NCI-H510A (cell line): ENCODE results near the gene ECHS1.
A peak's percentile ranks its signal among the peaks of the same experiment; 100 is the strongest.
"Not testable (repeated sequence)": the region's sequence is repeated elsewhere in the genome, so short reads cannot be mapped to it uniquely, and the experiment has no call there.

Experiments
- DNase-seq: peaks from one replicate; lab custom pipeline; 2025; lab: John Stamatoyannopoulos, UW

ECHS1 gene

DNA sequence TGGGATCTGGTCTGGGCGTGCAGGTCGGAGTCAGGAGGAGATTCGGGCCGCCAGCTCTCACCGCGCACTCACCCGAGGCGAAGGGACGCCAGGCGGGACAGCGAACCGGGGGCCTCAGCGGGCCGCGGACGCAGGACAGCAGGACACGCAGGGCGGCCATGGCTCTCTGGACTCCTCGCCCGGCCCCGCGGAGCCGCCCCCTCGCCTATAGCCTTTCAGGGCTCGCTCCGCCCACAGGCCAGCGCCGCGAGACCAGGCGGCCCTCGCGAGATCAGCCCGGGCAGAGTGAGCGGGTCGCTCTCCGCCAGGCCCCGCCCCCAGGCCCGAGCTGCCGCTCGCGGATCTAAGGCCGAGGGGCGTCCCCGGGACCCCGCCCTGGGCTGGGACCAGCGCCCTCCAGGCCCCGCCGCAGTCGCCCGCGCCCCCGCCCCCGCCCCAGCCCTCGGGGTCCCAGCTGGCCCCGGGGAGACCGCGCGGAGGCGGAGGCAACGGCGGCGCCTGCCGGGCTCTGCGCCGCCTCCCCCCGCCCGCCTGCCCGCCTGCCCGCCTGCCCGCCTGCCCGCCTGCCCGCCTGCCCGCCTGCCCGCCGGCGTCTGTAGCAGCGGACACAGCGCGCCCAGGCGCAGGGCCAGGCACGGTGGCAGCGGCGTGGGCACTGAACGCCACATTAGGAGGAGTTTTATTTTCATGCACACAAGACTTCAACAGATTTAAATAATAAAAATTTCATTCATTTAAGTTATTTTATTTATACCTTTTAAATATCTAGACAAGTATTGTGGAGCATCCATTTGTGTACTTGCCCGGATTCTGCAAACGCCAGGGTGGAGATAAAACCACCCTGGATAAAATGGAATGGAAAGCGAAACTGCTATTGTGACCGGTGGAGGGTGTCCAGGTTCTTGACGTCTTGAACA, at the start of gene ECHS1:
Gene ECHS1 (minus strand): TSS at position 181 of the 917 bp plus-strand sequence. CDS start 21 bp downstream, at position 160.
- peak; percentile 94 for DNase-seq

DNA sequence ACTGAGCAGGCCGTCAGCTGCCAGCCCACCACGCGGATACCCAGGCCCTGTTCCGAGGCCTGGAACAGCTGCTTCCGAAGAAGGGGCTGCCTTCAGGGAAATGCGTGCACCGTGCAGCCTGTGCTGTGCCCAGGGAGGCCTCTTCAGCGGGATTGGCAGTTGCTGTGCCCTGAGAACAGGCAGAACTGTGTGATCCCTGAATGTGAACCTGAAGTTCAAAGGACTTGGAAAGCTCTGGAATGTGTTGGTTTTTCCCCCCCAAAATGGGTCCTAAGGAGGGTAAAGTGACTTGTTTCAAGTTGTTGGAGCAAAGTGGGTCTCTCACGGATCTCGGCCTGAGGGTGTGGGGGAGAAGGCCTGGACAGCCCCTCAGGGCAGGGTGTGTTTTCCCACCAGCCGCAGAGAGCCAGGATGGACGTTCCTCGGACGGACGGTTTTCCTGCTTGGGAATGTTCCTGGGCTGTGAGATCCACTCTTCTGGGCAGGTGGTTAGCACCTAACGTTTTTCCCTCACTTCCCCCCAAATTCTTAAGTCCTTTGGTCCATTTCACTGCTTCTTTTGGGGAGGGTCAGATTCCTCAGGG, 49.2 kb upstream of the ECHS1 start:
- DNase-seq, result no peak

GRCh38 chr10:133421336-133422222, 48.4 kb upstream of the ECHS1 start:
- no peak for DNase-seq

GRCh38 chr10:133420579-133420978, 47.4 kb upstream of the ECHS1 start:
- DNase-seq, result no peak

DNA sequence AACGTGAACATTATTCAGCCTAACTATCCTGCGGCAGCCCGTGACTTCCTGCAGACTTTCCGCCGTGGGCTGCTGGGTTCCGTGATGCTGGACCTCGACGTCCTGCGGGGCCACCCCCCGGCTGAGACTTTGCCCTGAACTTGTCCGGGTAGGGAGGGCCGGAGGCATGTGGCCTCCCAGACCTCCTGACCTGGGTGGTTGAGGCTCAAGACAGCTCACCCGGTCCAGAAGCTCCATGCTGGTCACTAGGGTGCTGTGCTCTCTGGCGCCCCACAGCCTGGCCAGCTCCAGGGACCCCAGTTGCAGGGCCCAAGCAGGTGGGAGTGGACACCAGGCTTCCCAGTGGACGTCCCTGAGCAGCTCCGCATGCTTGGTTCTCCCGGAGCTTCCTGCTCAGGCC, 46.9 kb upstream of the ECHS1 start:
- DNase-seq, result no peak

GRCh38 chr10:133419211-133419950, 46.2 kb upstream of the ECHS1 start:
- no peak for DNase-seq

DNA sequence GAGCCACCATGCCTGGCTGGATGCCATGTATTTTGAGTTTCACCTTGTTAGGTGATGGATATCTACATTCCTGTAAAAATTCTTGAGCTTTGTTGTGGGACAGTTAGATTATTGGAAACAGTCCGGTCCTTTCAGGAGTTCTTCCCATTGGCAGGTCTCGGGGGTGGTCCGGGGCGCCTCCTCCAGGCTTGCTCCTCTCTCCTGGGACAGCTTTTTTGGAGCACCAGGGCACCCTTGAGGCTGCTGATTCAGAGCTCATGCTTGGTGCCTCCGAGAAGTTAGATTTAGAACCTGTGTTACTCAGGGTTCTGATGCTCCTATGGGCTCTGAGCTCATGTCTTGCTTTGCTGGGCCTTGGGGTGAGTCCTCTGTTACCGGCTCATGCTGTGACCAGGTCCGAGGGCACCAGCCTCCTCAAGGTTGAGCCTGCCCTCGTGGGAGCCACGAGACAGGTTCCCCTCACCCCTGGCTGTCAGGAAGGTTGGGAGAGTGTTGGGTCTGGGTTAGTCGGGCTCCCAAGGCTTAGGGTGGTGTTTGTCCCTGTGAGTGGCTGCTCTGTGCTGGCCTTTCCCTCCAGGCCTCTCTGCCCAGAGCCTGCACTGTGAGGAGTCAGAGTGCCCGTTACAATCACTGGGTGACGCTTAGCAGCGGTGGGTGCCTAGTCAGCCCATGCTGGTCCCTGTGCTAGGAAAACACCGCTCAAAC, 45.3 kb upstream of the ECHS1 start:
- DNase-seq, result no peak

GRCh38 chr10:133415752-133416151, 42.6 kb upstream of the ECHS1 start:
- DNase-seq, result no peak

DNA sequence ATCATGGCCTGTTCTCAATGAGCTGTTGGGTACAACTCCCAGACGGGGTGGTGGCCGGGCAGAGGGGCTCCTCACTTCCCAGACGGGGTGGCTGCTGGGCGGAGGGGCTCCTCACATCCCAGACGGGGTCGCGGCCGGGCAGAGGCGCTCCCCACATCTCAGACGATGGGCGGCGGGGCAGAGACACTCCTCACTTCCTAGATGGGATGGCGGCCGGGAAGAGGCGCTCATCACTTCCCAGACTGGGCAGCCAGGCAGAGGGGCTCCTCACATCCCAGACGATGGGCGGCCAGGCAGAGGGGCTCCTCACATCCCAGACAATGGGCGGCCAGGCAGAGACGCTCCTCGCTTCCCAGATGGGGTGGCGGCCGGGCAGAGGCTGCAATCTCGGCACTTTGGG, 41.2 kb upstream of the ECHS1 start:
- DNase-seq, result not testable (repeated sequence)

DNA sequence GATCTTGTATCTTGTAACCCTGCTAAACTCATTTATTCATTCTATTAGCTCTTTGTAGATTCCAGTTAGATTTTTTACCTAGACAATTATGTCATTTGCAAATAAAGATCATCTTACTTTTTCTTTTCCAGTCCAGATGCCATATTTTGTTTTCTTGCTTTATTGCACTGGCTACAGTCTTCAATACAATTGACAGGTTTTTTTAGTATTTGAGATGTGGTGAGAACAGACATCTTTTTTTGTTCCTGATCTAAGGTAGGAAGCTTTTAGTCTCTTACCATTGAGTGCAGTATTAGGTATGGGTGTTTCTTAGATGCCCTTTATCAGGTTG, 39.2 kb upstream of the ECHS1 start:
- DNase-seq, result no peak

DNA sequence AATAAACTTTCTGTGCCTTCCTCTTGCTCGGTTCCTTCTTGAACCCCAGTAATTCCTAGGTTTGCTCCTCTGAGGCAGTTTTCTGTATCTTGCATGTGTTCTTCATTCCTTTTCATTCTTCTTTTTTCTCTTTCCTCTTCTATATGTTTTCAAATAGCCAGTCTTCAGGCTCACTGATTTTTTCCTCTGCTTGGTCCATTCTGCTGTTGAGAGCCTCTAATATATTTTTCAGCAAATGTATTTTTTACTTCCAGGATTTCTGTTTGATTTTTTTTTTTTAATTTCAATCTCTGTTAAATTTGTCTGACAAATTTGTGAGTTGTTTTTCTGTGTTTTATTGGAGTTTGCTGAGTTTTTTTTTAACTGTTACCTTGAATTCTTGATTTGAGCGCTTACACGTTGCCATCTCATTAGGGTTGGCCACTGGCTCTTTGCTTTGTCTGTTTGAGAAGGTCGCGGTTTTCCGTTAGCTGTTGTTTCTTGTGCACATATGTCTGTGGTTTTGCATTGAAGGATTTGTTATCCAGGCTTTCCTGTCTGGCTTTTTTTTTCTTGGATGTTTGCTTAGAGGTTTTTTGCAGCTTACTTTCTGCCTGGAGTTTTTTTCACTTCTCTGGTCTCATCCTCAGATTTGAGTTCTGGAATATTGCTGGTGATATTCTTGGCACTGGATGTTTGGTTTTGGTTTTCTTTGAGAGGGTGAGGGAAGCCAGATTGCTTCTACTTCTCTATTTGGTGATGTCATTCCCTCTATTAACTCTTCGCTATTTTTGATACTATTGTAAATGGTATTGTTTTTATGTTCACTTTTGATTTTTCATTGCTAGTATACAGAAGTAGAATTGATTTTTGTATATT, 38.6 kb upstream of the ECHS1 start:
- no peak for DNase-seq

GRCh38 chr10:133405844-133406527, 32.8 kb upstream of the ECHS1 start:
- no peak for DNase-seq

GRCh38 chr10:133405272-133405671, 32.1 kb upstream of the ECHS1 start:
- DNase-seq, result no peak

DNA sequence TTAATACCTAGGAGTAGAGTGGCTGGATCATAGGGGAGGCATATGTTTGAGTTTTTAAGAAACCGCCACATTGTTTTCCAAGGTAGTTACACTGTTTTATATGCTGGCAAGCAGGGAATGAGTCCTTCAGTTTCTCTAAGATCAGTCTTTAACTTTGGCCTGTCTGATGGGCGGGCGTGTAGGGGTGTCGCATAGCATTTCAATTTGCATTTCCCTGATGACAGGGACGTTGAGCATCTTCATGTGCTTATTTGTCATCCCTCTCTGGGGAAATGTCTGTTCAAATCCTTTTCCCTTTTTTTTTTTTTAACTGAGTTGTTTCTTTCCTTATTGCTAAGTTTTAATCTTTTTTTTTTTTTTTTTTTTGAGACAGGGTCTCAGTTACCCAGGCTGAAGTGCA, 30.6 kb upstream of the ECHS1 start:
- DNase-seq, result no peak

DNA sequence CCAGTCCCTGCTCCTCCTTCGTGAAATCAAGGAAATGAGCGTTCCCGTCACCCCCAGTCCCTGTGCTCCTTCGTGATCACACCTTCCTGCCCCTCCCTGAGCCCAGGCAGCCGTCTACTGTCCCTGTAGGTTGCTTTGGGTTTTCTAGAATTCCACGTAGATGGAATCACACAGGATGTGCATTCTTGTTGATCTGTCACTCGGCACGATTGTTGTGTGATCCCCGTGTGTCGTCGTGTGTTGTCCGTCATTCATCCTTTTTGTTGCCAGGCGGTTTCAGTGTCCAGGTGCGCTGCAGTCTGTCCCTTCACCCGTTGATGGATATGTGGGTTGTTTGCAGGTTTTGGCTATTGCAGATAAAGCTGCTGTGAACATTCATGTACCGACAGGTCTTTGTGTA, 30.2 kb upstream of the ECHS1 start:
- no peak for DNase-seq

- no peak for DNase-seq
These were observed 29.0 kb upstream of the ECHS1 start for GRCh38 chr10:133401981-133402725.

GRCh38 chr10:133401500-133401899, 28.3 kb upstream of the ECHS1 start:
- no peak for DNase-seq

DNA sequence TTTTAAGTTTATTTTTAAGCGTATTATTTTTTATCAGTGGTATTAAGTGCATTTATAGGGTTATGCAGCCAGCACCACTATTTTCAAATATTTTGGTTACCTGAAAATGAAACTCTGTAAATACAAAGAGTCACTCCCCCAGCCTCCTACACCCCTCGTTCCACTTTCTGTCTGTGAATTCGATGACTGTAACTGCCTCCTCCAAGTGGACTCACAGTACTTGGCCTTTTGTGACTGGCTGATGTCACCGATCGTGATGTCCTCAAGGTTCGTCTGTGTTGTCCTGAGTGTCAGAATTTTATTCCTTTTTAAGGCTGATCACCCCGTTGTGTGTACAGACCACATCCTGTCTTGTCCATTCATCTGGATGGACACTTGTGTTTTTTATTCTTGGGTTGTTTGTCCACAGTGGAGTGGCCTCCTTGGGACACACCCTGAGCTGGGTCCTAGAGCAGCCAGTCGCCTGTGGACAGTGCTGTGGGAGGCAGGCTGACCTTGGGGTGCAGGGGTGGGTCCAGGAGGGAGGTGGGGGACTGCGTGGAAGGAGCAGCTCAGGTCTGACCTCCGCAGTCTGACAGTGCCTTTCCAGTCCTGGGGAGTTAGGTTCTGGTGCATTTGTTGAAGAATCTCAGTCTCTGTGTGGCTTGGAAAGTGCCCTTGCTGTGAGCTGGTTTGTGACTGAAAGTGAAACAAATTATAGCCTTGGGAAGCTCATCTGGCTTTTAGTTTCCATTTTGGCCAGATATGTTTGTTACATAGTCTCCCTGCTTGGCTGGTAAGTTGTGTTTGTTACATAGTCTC, 27.7 kb upstream of the ECHS1 start:
- DNase-seq, result no peak
